GM20000 (cell line): ENCODE measurements around the gene LDLRAP1.

ENCODE experiments used
- DNase-seq: peaks from one replicate; pipeline ENCODE4 v3.0.0; 2012; ENCODE audit warnings: low spot score
- CTCF ChIP-seq: IDR thresholded peaks from 2 replicates; pipeline ENCODE4 v1.5.1; 2012; ENCODE audit warnings: mild to moderate bottlenecking, control low read depth; ENCODE audit errors: extremely low read depth, missing control alignments

Gene LDLRAP1

GRCh38 chr1:25541425-25541824 lies 2.0 kb upstream of the LDLRAP1 start:
- no peak for TF ChIP-seq CTCF
- DNase-seq: no peak

DNA sequence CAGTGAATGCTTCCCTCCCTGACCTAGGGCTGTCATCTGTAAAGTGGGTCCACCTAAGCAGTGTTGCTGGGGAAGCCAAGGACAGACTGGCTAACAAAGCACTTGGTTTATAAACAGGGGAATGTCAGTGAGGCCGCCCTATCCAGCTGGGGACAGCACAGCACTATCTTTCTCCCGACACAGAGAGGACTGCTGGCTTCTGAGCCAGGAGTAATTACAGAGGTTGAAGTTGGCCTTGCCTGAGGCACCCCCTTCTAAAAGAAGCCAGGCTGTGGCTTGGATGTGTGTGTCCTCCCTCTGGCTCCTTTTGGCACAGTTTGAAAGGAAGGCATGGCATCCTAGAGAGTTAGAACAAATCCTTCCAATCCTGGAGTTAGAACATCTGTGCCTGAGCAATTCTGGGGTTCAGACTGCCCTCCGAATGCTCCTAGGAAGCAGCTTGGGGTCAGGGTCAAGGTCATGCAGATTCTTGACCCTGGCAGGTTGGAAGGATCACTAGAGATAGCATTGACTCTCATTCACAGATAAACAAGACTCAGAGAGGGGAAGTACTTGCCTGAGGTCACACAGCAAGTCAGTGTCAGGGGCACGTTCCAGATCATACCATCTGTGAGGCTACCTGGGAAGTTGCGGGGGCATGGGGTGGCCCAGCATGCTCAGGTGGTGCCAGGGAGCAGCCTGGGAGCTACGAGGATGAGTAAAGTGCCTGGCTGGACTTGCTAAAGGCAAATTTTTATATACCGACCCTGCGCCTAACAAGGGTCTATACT lies 1.3 kb upstream of the LDLRAP1 start:
- TF ChIP-seq CTCF: no peak
- no peak for DNase-seq

DNA sequence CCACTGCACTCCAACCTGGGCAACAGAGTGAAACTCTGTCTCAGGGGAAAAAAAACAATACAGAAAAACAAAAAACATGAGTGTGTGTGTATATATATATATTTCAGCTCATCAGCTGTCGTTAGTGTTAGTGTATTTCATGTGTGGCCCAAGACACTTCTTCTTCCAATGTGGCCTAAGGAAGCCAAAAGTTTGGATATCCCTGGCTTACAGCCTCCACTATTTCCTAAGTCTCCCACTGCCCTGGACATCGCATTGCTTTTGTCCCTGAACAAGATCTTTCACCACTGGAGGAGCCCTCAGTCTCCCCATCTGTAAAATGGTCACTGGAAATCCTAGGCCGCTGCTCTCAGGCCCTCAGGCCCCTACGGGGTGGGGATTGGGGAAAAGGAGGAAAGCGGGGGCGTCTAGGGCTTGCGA lies 391 bp upstream of the LDLRAP1 start:
- DNase-seq: no peak
- no peak for TF ChIP-seq CTCF

- TF ChIP-seq CTCF: no peak
- peak; percentile 32 for DNase-seq
Observed at GRCh38 chr1:25544243-25544764, 898 bp downstream of the LDLRAP1 start.

- TF ChIP-seq CTCF: no peak
- DNase-seq: no peak
Observed at GRCh38 chr1:25544819-25545218, 1.4 kb downstream of the LDLRAP1 start.

DNA sequence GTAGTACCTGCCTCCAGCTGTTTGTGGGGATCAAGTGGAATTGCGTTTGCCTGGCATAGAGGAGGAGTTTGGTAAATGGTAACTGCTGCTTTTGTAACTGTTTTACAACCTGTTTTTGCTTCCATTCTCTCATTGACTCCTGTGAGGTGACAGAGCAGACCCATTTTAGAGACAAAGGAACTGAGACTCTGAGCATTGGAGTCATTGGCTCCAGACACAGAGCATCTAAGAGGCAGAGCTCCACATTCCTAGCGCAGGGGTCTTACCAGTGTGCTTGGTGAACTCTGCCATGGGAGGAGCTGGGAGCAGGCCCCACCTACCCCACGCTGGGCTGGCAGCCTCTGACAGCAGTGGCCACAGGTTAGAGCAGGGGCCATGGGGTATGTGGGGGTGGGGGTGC lies 2.4 kb downstream of the LDLRAP1 start:
- no peak for TF ChIP-seq CTCF
- no peak for DNase-seq

DNA sequence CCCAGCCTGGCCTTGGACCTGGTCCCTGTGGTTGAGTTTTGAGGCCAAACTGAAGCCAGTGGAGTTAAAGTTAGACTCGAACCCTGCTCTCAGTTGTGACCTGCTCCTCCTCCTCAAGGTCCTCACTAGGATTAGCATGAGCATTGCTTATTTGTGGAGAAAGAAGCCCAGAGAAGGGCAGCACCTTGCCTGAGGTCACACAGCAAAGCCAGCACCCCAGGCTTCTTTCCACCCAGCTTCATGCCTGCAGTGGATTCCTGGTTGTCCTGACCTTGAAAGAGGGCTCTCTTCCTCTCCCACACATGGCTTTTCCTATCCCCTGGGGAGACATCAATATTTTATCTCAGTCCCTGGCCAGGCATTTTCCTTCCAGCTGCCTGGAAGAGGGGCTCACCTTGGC lies 2.8 kb downstream of the LDLRAP1 start:
- DNase-seq: no peak
- TF ChIP-seq CTCF: no peak
